Duodenal mucosa (tissue), 2 donors: Measurements from ENCODE around the gene ENTREP3.
"Not testable (repeated sequence)": the region's sequence is repeated elsewhere in the genome, so short reads cannot be mapped to it uniquely, and the experiment has no call there.

ENCODE experiments used
- H3K27ac ChIP-seq: one replicate; pipeline ENCODE4 v1.7.0; 2013; ENCODE audit warnings: low read depth, low read length
- H3K27me3 ChIP-seq, 2 donors: one replicate each; pipeline ENCODE4 v1.7.0; 2013; ENCODE audit warnings: low read length in 2 of 2, control low read depth in 1 of 2; ENCODE audit not compliant: insufficient read depth in 2 of 2, control insufficient read depth in 1 of 2
- H3K36me3 ChIP-seq, 2 donors: one replicate each; pipeline ENCODE4 v1.7.0; 2013; ENCODE audit warnings: low read length in 2 of 2, control low read depth in 1 of 2; ENCODE audit not compliant: insufficient read depth in 2 of 2, control insufficient read depth in 1 of 2
- H3K4me1 ChIP-seq, 2 donors: one replicate each; pipeline ENCODE4 v1.7.0; 2013; ENCODE audit warnings: low read length in 2 of 2, control low read depth in 1 of 2; ENCODE audit not compliant: insufficient read depth in 2 of 2, control insufficient read depth in 1 of 2
- H3K4me3 ChIP-seq, 2 donors: one replicate each; pipeline ENCODE4 v1.7.0; 2013; ENCODE audit warnings: low read length in 2 of 2, low read depth in 1 of 2
- H3K9ac ChIP-seq, 2 donors: one replicate each; pipeline ENCODE4 v1.7.0; 2013; ENCODE audit warnings: low read length in 2 of 2, low read depth in 1 of 2
- H3K9me3 ChIP-seq, 2 donors: one replicate each; pipeline ENCODE4 v1.7.0; 2013; ENCODE audit warnings: low read length in 2 of 2, control low read depth in 1 of 2; ENCODE audit not compliant: control insufficient read depth in 1 of 2

ENTREP3 gene

GRCh38 chr1:155214702-155215101 lies 40.6 kb downstream of the ENTREP3 start:
- not testable (repeated sequence) for H3K4me3 ChIP-seq, H3K27ac ChIP-seq, H3K9me3 ChIP-seq, H3K27me3 ChIP-seq, H3K9ac ChIP-seq, H3K36me3 ChIP-seq
- peaks cover 10 to 11% of the 10 kb centered on the region in 2 donors for H3K4me1 ChIP-seq

- not testable (repeated sequence) for H3K36me3 ChIP-seq, H3K9ac ChIP-seq, H3K4me3 ChIP-seq, H3K27ac ChIP-seq, H3K9me3 ChIP-seq, H3K27me3 ChIP-seq
- peaks cover 19 to 23% of the 10 kb centered on the region in 2 donors for H3K4me1 ChIP-seq
These were observed 43.2 kb downstream of the ENTREP3 start for GRCh38 chr1:155212051-155212440.

DNA sequence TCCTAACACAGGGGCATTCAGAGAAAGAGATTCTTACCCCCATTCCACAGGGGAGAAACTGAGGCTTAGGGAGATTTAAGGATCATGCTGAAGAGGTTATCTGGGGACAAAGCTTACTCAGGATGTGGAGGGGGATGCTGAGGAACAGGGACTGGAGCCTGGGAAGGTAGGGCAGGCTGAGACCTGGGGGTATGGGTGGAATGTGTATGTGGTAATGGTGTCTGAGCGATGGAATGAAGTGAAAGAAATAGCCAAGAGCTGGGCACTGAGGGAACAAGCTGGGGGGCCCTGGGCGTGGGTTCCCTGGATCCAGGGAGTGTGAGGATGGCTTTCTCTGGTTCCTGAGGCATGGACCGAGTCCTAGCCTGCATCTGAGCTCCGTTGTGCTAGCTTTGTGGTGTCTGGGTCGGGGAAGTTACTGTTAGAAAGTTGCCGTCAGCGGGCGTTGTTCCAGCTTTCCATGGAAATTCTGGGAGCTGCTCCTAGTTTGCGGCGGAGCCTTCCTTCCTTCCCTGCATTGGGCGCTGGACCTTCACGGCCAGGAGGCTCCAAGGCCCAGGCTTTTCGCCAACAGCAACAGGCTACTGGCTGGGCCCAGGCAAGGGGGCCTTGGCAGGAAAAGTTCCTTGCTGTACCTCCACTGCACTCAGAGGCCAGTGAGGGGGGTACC lies 43.8 kb downstream of the ENTREP3 start:
- not testable (repeated sequence) for H3K36me3 ChIP-seq, H3K9ac ChIP-seq, H3K9me3 ChIP-seq, H3K4me3 ChIP-seq, H3K27ac ChIP-seq, H3K27me3 ChIP-seq
- peaks cover 21 to 26% of the 10 kb centered on the region in 2 donors for H3K4me1 ChIP-seq

DNA sequence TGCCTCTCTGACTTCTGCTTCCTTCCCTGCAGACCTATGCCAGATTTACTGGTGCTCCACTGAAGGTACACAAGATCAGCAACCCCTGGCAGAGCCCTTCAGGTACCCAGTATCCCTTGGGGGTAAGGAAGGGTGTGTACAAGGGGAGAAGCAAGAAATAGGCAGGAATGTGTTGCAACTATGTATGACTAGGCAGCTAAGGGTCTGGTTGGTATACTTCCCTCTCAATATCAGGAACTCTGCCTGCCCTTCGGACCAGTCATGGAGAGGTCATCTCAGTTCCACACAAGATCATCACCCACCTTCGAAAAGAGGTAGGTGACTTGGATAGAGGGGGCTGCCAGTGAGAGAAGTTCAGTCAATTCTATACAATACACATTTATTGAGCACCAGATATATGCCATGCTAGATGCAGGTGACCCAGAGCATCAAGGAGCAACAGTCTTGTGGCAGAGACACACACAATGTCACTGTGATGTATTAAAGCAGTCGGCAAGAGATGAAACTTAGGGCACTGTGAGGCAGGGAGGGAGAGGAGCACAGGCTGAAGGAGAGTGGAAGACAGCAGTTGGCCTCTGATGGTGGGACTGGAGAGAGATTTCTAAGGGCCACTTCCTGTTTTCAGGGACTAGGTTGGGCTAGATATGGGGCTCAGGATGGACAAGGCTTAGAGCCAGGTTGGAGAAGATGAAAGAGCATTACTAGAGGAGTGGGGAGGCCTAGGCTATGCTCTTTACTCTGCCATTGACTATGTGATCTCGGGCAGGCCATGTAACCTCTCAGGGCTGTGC lies 44.8 kb downstream of the ENTREP3 start:
- Histone ChIP-seq H3K9me3 (no peaks in the 10 kb centered on the region), H3K4me1 (peaks cover 21 to 26% of the 10 kb centered on the region in 2 donors), H3K27ac (no peak overlapping the region), H3K36me3 (peaks cover 0 to 4% of the 10 kb centered on the region in 2 donors), H3K27me3 (no peaks in the 10 kb centered on the region), H3K9ac (no peak overlapping the region), H3K4me3 (no peak overlapping the region)

DNA sequence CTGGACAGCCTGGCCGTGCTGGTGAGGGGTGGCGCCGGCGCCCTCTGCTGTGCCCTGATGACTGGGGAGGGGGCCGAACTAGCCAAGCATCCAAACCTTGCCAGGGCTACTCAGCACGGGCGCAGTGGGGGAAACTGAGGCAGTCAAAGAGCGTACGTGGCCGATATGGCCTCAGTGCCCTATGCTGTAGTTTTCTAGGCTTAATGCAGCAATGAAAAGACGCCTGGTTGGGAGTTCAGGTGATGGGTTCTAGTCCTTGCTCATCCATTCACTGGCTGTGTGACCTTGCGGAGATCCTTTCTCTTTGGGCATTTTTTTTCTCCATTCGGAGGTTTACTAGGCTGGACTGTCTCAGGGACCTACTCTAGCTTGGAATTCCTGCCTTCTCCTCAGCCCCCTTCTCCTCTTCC lies 46.0 kb downstream of the ENTREP3 start:
- Histone ChIP-seq H3K9ac (peak overlapping the region; percentile 69 to 85), H3K9me3 (no peaks in the 10 kb centered on the region), H3K4me3 (peak overlapping the region; percentile 84 to 91), H3K27ac (peak overlapping the region; percentile 99), H3K27me3 (no peaks in the 10 kb centered on the region), H3K4me1 (peaks cover 21 to 26% of the 10 kb centered on the region in 2 donors), H3K36me3 (peaks cover 0 to 4% of the 10 kb centered on the region in 2 donors)

DNA sequence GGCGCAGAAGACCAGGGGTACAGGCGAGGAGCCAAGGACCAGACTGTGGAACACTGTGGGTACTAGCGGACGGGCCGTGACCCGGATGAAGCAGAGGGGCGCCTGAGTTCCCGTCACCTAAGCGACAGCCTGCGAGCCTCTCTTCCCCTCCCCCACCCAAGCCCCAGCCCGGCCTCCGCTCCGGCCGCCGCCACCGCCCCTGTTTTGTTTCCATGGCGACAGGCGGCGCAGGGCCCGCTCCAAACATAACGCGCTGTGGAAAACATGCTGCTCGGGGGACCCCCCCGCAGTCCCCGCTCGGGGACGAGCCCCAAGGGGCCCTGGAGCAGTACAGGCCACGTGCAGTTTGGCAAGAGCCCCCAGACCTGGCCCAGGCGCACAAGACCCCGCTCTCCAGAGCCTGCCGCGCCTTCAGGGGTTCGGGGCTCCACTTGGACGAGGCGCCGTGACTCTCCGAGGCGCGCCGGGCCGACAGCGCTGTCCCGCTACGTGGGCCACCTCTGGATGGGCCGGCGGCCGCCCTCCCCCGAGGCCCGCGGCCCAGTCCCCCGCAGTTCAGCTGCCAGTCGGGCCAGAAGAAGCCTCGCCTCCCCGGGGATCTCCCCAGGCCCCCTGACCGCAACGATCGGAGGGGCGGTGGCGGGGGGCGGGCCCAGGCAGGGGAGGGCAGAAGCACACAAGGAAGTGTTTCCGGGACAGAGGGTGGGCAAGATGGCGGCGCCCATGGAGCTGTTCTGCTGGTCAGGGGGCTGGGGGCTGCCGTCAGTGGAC lies 46.6 kb downstream of the ENTREP3 start, which contains the start of gene MTX1:
Gene MTX1, plus strand, starts transcription at position 155 of the 771 bp plus-strand sequence. Its CDS starts 110 bp downstream, at position 265.
- Histone ChIP-seq H3K9ac (peak within 1 kb of the TSS; percentile 71 to 85), H3K27me3 (no peaks in the 10 kb centered on the region), H3K4me1 (peaks cover 21 to 26% of the 10 kb centered on the region in 2 donors), H3K36me3 (peaks cover 0 to 4% of the 10 kb centered on the region in 2 donors), H3K4me3 (peak within 1 kb of the TSS; percentile 84 to 91), H3K9me3 (no peaks in the 10 kb centered on the region), H3K27ac (peak within 1 kb of the TSS; percentile 99)

DNA sequence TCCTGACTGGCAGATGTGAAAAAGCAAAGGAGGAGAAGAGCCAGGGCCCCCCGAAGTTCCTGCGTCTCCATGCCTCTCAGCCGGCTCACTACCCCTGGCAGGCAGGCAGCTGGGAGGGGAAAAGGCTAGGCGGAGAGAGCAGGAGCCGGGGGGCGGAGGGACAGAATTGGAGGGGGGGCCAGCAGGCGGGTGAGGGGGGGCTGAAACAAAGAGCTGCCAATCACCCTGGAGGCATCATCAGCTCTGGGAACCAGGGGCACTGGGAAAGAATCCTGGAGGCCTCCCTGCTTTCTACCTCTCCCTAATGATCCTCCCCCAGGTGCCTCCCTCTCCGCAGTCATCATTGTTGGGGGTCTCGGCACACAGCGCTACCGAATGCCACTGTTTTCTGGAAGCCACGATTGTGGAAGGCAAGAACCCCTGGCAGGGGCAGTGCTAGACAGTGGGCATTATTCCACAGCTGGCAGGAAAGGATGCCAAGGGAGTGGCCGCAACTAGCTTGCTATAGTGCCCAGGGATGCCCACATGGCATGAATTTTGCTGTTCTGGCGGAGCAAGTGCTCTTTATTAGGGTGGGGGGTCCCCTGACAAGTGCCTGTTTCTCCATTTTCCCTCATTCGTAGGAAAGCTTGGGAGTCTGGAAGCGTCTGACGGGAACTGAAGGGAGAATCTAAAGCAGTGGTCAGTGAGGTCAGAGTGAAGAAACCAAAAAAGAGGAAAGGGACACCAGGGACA lies 47.3 kb downstream of the ENTREP3 start, which contains the start of gene THBS3:
Gene THBS3, minus strand, starts transcription at position 92 of the 735 bp plus-strand sequence. Its CDS starts 21 bp downstream, at position 71.
- Histone ChIP-seq H3K9ac (peak within 1 kb of the TSS; percentile 71 to 85), H3K4me3 (peak within 1 kb of the TSS; percentile 84 to 91), H3K27me3 (no peaks in the 10 kb centered on the region), H3K27ac (peak within 1 kb of the TSS; percentile 99), H3K4me1 (peaks cover 21 to 26% of the 10 kb centered on the region in 2 donors), H3K36me3 (peaks cover 0 to 4% of the 10 kb centered on the region in 2 donors), H3K9me3 (no peaks in the 10 kb centered on the region)

- Histone ChIP-seq H3K4me3 (peak overlapping the region; percentile 14 to 38), H3K4me1 (peaks cover 21 to 26% of the 10 kb centered on the region in 2 donors), H3K27ac (peak overlapping the region; percentile 52), H3K27me3 (no peaks in the 10 kb centered on the region), H3K9me3 (no peaks in the 10 kb centered on the region), H3K36me3 (peaks cover 0 to 4% of the 10 kb centered on the region in 2 donors), H3K9ac (peak overlapping the region; percentile 44 to 45)
These were observed 48.1 kb downstream of the ENTREP3 start for GRCh38 chr1:155206891-155207805.
